OCI-LY1 (cell line): ENCODE results near the gene TNF.
"Not testable (repeated sequence)": the region's sequence is repeated elsewhere in the genome, so short reads cannot be mapped to it uniquely, and the experiment has no call there.

Source experiments
- H2AFZ ChIP-seq: fragments of 200-600 bp; sonication (generic), shearing (Covaris generic); 2 replicates; pipeline ENCODE4 v1.6.0; 2014; ENCODE audit warnings: antibody characterized with exemption, mild to moderate bottlenecking, low read length
- H3F3A ChIP-seq: fragments of 200-600 bp; sonication (generic), shearing (Covaris generic); 2 replicates; pipeline ENCODE4 v1.6.0; 2014; ENCODE audit warnings: mild to moderate bottlenecking, antibody characterized with exemption, low read length, moderate library complexity; ENCODE audit not compliant: insufficient read depth
- H3K27ac ChIP-seq: fragments of 200-600 bp; sonication (generic); 2 replicates; pipeline ENCODE4 v1.5.1; 2014; ENCODE audit warnings: low read length, mixed run types, mild to moderate bottlenecking, low read depth; ENCODE audit not compliant: poor library complexity, severe bottlenecking
- H3K27me3 ChIP-seq: fragments of 200-600 bp; sonication (generic); 2 replicates; pipeline ENCODE4 v1.6.0; 2014; ENCODE audit warnings: antibody characterized with exemption, mild to moderate bottlenecking, low read length, moderate library complexity; ENCODE audit not compliant: insufficient read depth
- H3K36me3 ChIP-seq: fragments of 200-600 bp; sonication (generic); 2 replicates; pipeline ENCODE4 v1.6.1; 2014; ENCODE audit warnings: mild to moderate bottlenecking, antibody characterized with exemption, low read length, moderate library complexity, mixed read lengths; ENCODE audit not compliant: insufficient read depth
- H3K4me1 ChIP-seq: fragments of 200-600 bp; sonication (generic); 2 replicates; pipeline ENCODE4 v1.5.1; 2014; ENCODE audit warnings: mild to moderate bottlenecking, low read length, moderate library complexity; ENCODE audit not compliant: insufficient read depth, severe bottlenecking
- H3K4me2 ChIP-seq: fragments of 200-600 bp; sonication (generic), shearing (Covaris generic); 2 replicates; pipeline ENCODE4 v1.6.1; 2014; ENCODE audit warnings: low read length
- H3K4me3 ChIP-seq: fragments of 200-600 bp; sonication (generic); 2 replicates; pipeline ENCODE4 v1.5.1; 2014; ENCODE audit warnings: low read length, low read depth, mild to moderate bottlenecking, mixed read lengths; ENCODE audit not compliant: poor library complexity, severe bottlenecking
- H3K79me2 ChIP-seq: fragments of 200-600 bp; shearing (Covaris generic); 2 replicates; pipeline ENCODE4 v1.6.1; 2016; ENCODE audit warnings: mixed run types, low read length, mixed read lengths; ENCODE audit not compliant: insufficient read depth
- H3K9ac ChIP-seq: fragments of 200-600 bp; sonication (generic), shearing (Covaris generic); 2 replicates; pipeline ENCODE4 v1.6.1; 2014; ENCODE audit warnings: mild to moderate bottlenecking, low read length, mixed read lengths
- H3K9me2 ChIP-seq: fragments of 200-600 bp; sonication (generic), shearing (Covaris generic); 2 replicates; pipeline ENCODE4 v1.6.1; 2014; ENCODE audit warnings: low read depth, mild to moderate bottlenecking, low read length, mixed read lengths
- H3K9me3 ChIP-seq: fragments of 200-600 bp; shearing (Covaris generic); 2 replicates; pipeline ENCODE4 v1.6.1; 2014; ENCODE audit warnings: low read length, mixed read lengths
- H4K20me1 ChIP-seq: fragments of 200-600 bp; sonication (generic), shearing (Covaris generic); 2 replicates; pipeline ENCODE4 v1.6.0; 2016; ENCODE audit warnings: mild to moderate bottlenecking, low read length; ENCODE audit not compliant: insufficient read depth
- CTCF ChIP-seq: fragments of 200-600 bp; sonication (generic), shearing (Covaris generic); IDR thresholded peaks from 2 replicates; pipeline ENCODE4 v1.5.1; 2017; ENCODE audit warnings: mild to moderate bottlenecking, antibody characterized with exemption, low read length, moderate library complexity, mixed read lengths
- EZH2 ChIP-seq: fragments of 200-600 bp; sonication (generic), shearing (Covaris generic); IDR thresholded peaks from 2 replicates; pipeline ENCODE4 v1.8.0; 2017; ENCODE audit warnings: borderline replicate concordance, mixed run types, mild to moderate bottlenecking, antibody characterized with exemption, low read length, moderate library complexity, mixed read lengths

TNF gene

DNA sequence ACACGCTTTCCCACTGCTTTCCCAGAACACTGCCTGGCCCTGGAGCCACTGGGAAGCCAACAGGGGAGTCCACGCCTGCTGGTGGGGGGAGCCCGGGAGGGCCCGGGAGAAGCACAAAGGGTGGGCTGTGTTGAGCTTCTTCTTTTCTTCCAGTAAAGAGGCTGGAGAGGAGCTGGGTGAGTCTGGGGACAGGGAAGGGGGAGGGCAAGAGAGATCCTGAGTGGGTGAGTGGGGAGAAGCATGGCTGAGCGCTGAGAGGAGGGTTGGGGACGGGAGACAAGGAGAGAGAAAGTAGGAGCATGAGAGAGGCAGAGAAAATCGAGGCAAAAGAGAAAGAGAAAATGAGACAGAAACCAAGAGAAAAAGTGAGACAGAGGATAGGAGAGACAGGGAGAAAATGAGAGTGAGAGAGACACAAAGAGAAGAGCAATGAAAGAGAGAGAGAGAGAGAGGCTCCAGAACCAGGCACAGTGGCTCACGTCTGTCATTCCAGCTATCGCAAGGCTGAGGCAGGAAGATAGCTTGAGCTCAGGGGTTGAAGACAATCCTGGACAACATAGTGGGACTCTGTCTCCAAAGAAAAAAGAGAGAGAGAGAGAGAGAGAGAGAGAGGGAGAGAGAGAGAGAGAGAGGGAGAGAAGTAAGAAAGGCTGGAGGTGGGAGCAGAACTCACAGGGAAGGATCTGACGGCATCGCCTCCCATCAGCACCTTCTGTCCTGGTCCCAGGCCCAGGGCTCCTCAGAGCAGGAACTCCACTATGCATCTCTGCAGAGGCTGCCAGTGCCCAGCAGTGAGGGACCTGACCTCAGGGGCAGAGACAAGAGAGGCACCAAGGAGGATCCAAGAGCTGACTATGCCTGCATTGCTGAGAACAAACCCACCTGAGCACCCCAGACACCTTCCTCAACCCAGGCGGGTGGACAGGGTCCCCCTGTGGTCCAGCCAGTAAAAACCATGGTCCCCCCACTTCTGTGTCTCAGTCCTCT is 12.7 kb downstream of the TNF start:
- Histone ChIP-seq H3K4me1 (peaks cover 39% of the 10 kb centered on the region), H3K4me2 (no peak overlapping the region)

GRCh38 chr6:31588871-31589650 is 13.7 kb downstream of the TNF start:
- H3K4me2 ChIP-seq, result no peak overlapping the region
- no peaks in the 10 kb centered on the region for H3K9me2 ChIP-seq
- H3K27me3 ChIP-seq, result no peaks in the 10 kb centered on the region
- H3F3A ChIP-seq, result no peaks in the 10 kb centered on the region
- no peaks in the 10 kb centered on the region for H3K79me2 ChIP-seq
- no peaks in the 10 kb centered on the region for H3K36me3 ChIP-seq
- H4K20me1 ChIP-seq, result no peaks in the 10 kb centered on the region
- no peak for TF ChIP-seq EZH2
- no peak for TF ChIP-seq CTCF
- no peak overlapping the region for H3K27ac ChIP-seq
- peaks cover 42% of the 10 kb centered on the region for H3K4me1 ChIP-seq
- H3K9ac ChIP-seq, result no peak overlapping the region
- H3K4me3 ChIP-seq, result no peak overlapping the region
- no peaks in the 10 kb centered on the region for H3K9me3 ChIP-seq
- no peak overlapping the region for H2AFZ ChIP-seq

More for the DNA sequence above, 12.7 kb downstream of the TNF start:
- H3K4me3 ChIP-seq, result no peak overlapping the region
- no peaks in the 10 kb centered on the region for H3F3A ChIP-seq
- H3K9me2 ChIP-seq, result no peaks in the 10 kb centered on the region
- TF ChIP-seq EZH2 (no peak), CTCF (no peak)
- H3K36me3 ChIP-seq, result no peaks in the 10 kb centered on the region
- H4K20me1 ChIP-seq, result no peaks in the 10 kb centered on the region
- no peaks in the 10 kb centered on the region for H3K27me3 ChIP-seq
- no peaks in the 10 kb centered on the region for H3K9me3 ChIP-seq
- H3K27ac ChIP-seq, result no peak overlapping the region
- H3K9ac ChIP-seq, result no peak overlapping the region
- no peaks in the 10 kb centered on the region for H3K79me2 ChIP-seq
- no peak overlapping the region for H2AFZ ChIP-seq

GRCh38 chr6:31590691-31591090 is 15.3 kb downstream of the TNF start:
- not testable (repeated sequence) for H3K9me3 ChIP-seq, H3K9ac ChIP-seq, H3K79me2 ChIP-seq, H3K27me3 ChIP-seq, H3K4me3 ChIP-seq, H3K4me2 ChIP-seq, H3K27ac ChIP-seq, H3K36me3 ChIP-seq, H4K20me1 ChIP-seq, H3F3A ChIP-seq, H2AFZ ChIP-seq, H3K9me2 ChIP-seq
- H3K4me1 ChIP-seq, result peaks cover 25% of the 10 kb centered on the region
